K562 (cell line): Measurements from ENCODE around the gene PACC1. TPM values are rescaled to one million over a fixed set of nuclear protein-coding genes. Genes with fewer than 3 reads are reported as not detected.

Experiments used
- CBX1 ChIP-seq: sonication (generic); IDR thresholded peaks from 2 replicates; pipeline ENCODE4 v1.6.1; 2016; ENCODE audit warnings: antibody characterized with exemption, low read depth, mild to moderate bottlenecking
- CREB1 ChIP-seq, 2 experiments: sonication (generic) in 1 of 2; formaldehyde crosslinking in 1 of 2; IDR thresholded peaks; 2 replicates each; pipeline versions ENCODE4 v1.6.1 to v1.8.0; 2012 to 2022; ENCODE audit warnings: inconsistent platforms in 1 of 2, mild to moderate bottlenecking in 1 of 2, missing genetic modification reagents in 1 of 2, moderate library complexity in 1 of 2
- E2F5 ChIP-seq: sonication (generic); formaldehyde crosslinking; IDR thresholded peaks from 2 replicates; pipeline ENCODE4 v1.8.0; 2022; ENCODE audit warnings: mild to moderate bottlenecking, missing genetic modification reagents
- HBP1 ChIP-seq: fragments of 450-650 bp; formaldehyde crosslinking; IDR thresholded peaks from 2 replicates; pipeline ENCODE4 v1.4.0; 2022; ENCODE audit warnings: missing genetic modification characterization
- HDAC2 ChIP-seq: fragments of 450-650 bp; IDR thresholded peaks from 2 replicates; pipeline ENCODE4 v1.6.1; 2016; ENCODE audit warnings: mild to moderate bottlenecking
- HMGXB4 ChIP-seq: sonication (generic); formaldehyde crosslinking; IDR thresholded peaks from 2 replicates; pipeline ENCODE4 v1.8.1; 2023; ENCODE audit warnings: mild to moderate bottlenecking, missing genetic modification reagents
- MXI1 ChIP-seq: IDR thresholded peaks from 2 replicates; pipeline ENCODE4 v1.6.1; 2011; ENCODE audit warnings: low read depth, mild to moderate bottlenecking, improper control_type of control experiment, low read length
- NFIC ChIP-seq: fragments of 450-650 bp; IDR thresholded peaks from 2 replicates; pipeline ENCODE4 v1.6.1; 2017; ENCODE audit warnings: mild to moderate bottlenecking, inconsistent platforms
- NKRF ChIP-seq: fragments of 450-650 bp; IDR thresholded peaks from 2 replicates; pipeline ENCODE4 v1.6.1; 2016; ENCODE audit warnings: borderline replicate concordance
- PCBP2 ChIP-seq: fragments of 200-400 bp; formaldehyde crosslinking; IDR thresholded peaks from 2 replicates; pipeline ENCODE4 v1.6.1; 2018; ENCODE audit warnings: low read length, low read depth, mild to moderate bottlenecking, moderate library complexity; ENCODE audit not compliant: poor library complexity, severe bottlenecking
- PHF8 ChIP-seq: fragments of 200-600 bp; sonication (generic); IDR thresholded peaks from 2 replicates; pipeline ENCODE4 v1.6.1; 2012; ENCODE audit warnings: mixed run types, mild to moderate bottlenecking, inconsistent platforms, low read length, moderate library complexity, borderline replicate concordance
- RBBP5 ChIP-seq: fragments of 200-600 bp; sonication (generic); IDR thresholded peaks from 2 replicates; pipeline ENCODE4 v1.6.1; 2012; ENCODE audit warnings: borderline replicate concordance, mild to moderate bottlenecking, low read length, control low read depth, inconsistent platforms; ENCODE audit not compliant: insufficient read depth, poor library complexity, severe bottlenecking
- SETDB1 ChIP-seq: IDR thresholded peaks from one replicate; pipeline ENCODE4 v1.6.1; 2012; ENCODE audit warnings: low read length, control low read depth, inconsistent platforms
- VEZF1 ChIP-seq: fragments of 200-800 bp; sonication (Bioruptor generic); IDR thresholded peaks from 2 replicates; pipeline ENCODE4 v1.6.1; 2017; ENCODE audit warnings: missing genetic modification characterization, missing compliant biosample characterization
- YY1 ChIP-seq, 3 experiments: IDR thresholded peaks; 2 replicates each; pipeline ENCODE4 v1.6.1; 2011; ENCODE audit warnings: low read length in 2 of 3, mild to moderate bottlenecking in 2 of 3, moderate library complexity in 2 of 3, borderline replicate concordance in 1 of 3, control low read depth in 1 of 3, low read depth in 1 of 3; ENCODE audit not compliant: insufficient read depth in 3 of 3, insufficient replicate concordance in 2 of 3, control insufficient read depth in 1 of 3, insufficient read length in 1 of 3; ENCODE audit errors: extremely low read depth in 1 of 3
- polyA plus RNA-seq, 8 experiments: library from polyadenylated mRNA; depleted of rRNA in 4 of 8; stranded (reverse) in 5 of 8; unstranded in 3 of 8; fragments of >200 nt; fragmentation: Nextera tagmentation in 2 of 8; fragmentation: Illumina TruSeq in 1 of 8; extraction: Ambion mirVana in 2 of 8; extraction: Trizol in 1 of 8; gene quantifications; 2 replicates each; pipeline versions ENCODE4 v1.2.1 to v1.2.3, GENCODE V29; 2011 to 2014; ENCODE audit warnings: inconsistent platforms in 1 of 8, missing spikeins in 1 of 8
- total RNA-seq, 7 experiments: library from RNA; depleted of rRNA in 6 of 7; stranded (reverse); fragments of >200 nt in 6 of 7; fragmentation: Illumina TruSeq in 2 of 7; extraction: Trizol in 2 of 7; gene quantifications; 2 replicates each; pipeline versions ENCODE4 v1.2.1 to v1.2.3, GENCODE V29; 2011 to 2021; ENCODE audit warnings: low replicate concordance in 1 of 7

Gene PACC1
- total and polyA plus RNA-seq, 9 of the 15 experiments (the other 6 are each of a cell fraction or from before 2014, with no cell fraction given), result 7.1 to 19.3 (median 14.9) TPM

GRCh38 chr1:212414328-212415106 lies at the start of gene PACC1 (continued):
- TF ChIP-seq VEZF1 (CRISPR knock-in tag) (peak; percentile 57; the same call in 1 of the 2 replicates), RBBP5 (peak; percentile 78), HDAC2 (no peak; the same call in 1 of the 2 replicates), MXI1 (peak; percentile 68; the same call in 1 of the 2 replicates), PHF8 (peak; percentile 76; the same call in 1 of the 2 replicates), CBX1 (peak; percentile 62; the same call in 1 of the 2 replicates), NFIC (peak; percentile 64), YY1 (IDR thresholded peaks at IDR 0.05; ENCODE audit: borderline replicate concordance in 1 of 3, control insufficient read depth in 1 of 3, extremely low read depth in 1 of 3, insufficient read depth in 3 of 3, insufficient read length in 1 of 3, insufficient replicate concordance in 2 of 3, low read depth in 1 of 3, low read length in 2 of 3) (peak in 2 of 3 experiments; percentile 61 to 70), CREB1 (IDR thresholded peaks at IDR 0.05) (no peak; the same call in none of the 2 replicates), CREB1 (CRISPR knock-in tag; IDR thresholded peaks at IDR 0.05) (peak; percentile 73; the same call in 1 of the 2 replicates), HBP1 (CRISPR knock-in tag) (0 out of 2 replicates have a peak, but pooled peaks have one; percentile 48), PCBP2 (no peak), E2F5 (0 out of 2 replicates have a peak, but pooled peaks have one; percentile 51), SETDB1 (no peak), NKRF (peak; percentile 64; the same call in 1 of the 2 replicates), HMGXB4 (CRISPR knock-in tag) (peak; percentile 55; the same call in 1 of the 2 replicates)
